HEK293 (cell line): Measurements from ENCODE around the gene HYAL3.

Source experiments
- CTCF ChIA-PET: fragments of 350-600 bp; formaldehyde crosslinking; extraction: SDS; loops from one replicate; lab custom pipeline; 2021; ENCODE audit warnings: antibody characterized with exemption; lab: Yijun Ruan, JAX
- POLR2A ChIA-PET: fragments of 300-600 bp; formaldehyde crosslinking; extraction: SDS; loops from one replicate; lab custom pipeline; 2020; ENCODE audit warnings: antibody characterized with exemption, inconsistent platforms; lab: Yijun Ruan, JAX
- H3K27ac ChIP-seq: fragments of 200-500 bp; sonication (Bioruptor generic); 2 replicates; pipeline ENCODE4 v1.5.1; 2014; ENCODE audit warnings: low read depth, low read length, control low read depth, inconsistent platforms; ENCODE audit errors: extremely low read depth
- H3K36me3 ChIP-seq, 2 experiments: fragments of 200-500 bp in 1 of 2; sonication (Bioruptor generic) in 1 of 2; 1 replicate in 1 of 2; 2 replicates in 1 of 2; pipeline ENCODE4 v1.5.1; 2014 to 2017; ENCODE audit warnings: inconsistent platforms in 2 of 2, low read length in 2 of 2; ENCODE audit not compliant: control insufficient read depth in 2 of 2, insufficient read depth in 1 of 2
- H3K4me1 ChIP-seq: fragments of 200-500 bp; sonication (Bioruptor generic); 2 replicates; pipeline ENCODE4 v1.5.1; 2014; ENCODE audit warnings: mild to moderate bottlenecking, low read length, inconsistent platforms; ENCODE audit not compliant: control insufficient read depth, insufficient read depth
- H3K4me3 ChIP-seq: 2 replicates; pipeline ENCODE4 v1.5.1; 2011; ENCODE audit warnings: low read depth, mild to moderate bottlenecking, control low read depth, low read length, moderate library complexity
- H3K9me3 ChIP-seq: fragments of 200-500 bp; sonication (Bioruptor generic); 2 replicates; pipeline ENCODE4 v1.5.1; 2014; ENCODE audit warnings: low read depth, low read length, inconsistent platforms; ENCODE audit not compliant: control insufficient read depth, insufficient read depth
- BCL11B ChIP-seq: fragments of 450-650 bp; formaldehyde crosslinking; IDR thresholded peaks from 2 replicates; pipeline ENCODE4 v1.5.1; 2016; ENCODE audit warnings: low read depth, missing biosample characterization, missing genetic modification characterization
- FEZF1 ChIP-seq: fragments of 450-650 bp; formaldehyde crosslinking; IDR thresholded peaks from 2 replicates; pipeline ENCODE4 v1.5.1; 2016; ENCODE audit warnings: missing biosample characterization, missing genetic modification characterization
- HOXA7 ChIP-seq: sonication (generic); formaldehyde crosslinking; IDR thresholded peaks from 2 replicates; pipeline ENCODE4 v1.8.1; 2022; ENCODE audit warnings: missing genetic modification reagents, borderline replicate concordance
- KLF9 ChIP-seq: fragments of 450-650 bp; formaldehyde crosslinking; IDR thresholded peaks from 2 replicates; pipeline ENCODE4 v1.5.1; 2016; ENCODE audit warnings: missing biosample characterization, missing genetic modification characterization, low read depth
- MZF1 ChIP-seq: fragments of 450-650 bp; formaldehyde crosslinking; IDR thresholded peaks from 2 replicates; pipeline ENCODE4 v1.5.1; 2017; ENCODE audit warnings: missing biosample characterization, missing genetic modification characterization, borderline replicate concordance
- WT1 ChIP-seq: fragments of 450-650 bp; formaldehyde crosslinking; IDR thresholded peaks from 2 replicates; pipeline ENCODE4 v1.5.1; 2016; ENCODE audit warnings: missing biosample characterization, missing genetic modification characterization
- ZBTB17 ChIP-seq: fragments of 450-650 bp; formaldehyde crosslinking; IDR thresholded peaks from 2 replicates; pipeline ENCODE4 v1.5.1; 2016; ENCODE audit warnings: missing biosample characterization, missing genetic modification characterization
- ZBTB8A ChIP-seq: fragments of 450-650 bp; formaldehyde crosslinking; IDR thresholded peaks from 2 replicates; pipeline ENCODE4 v1.5.1; 2016; ENCODE audit warnings: missing biosample characterization, missing genetic modification characterization
- ZFHX2 ChIP-seq: fragments of 450-650 bp; formaldehyde crosslinking; conservative IDR thresholded peaks from 2 replicates; pipeline ENCODE4 v1.5.1; 2016; ENCODE audit warnings: missing biosample characterization, missing genetic modification characterization
- ZFP41 ChIP-seq: fragments of 450-650 bp; formaldehyde crosslinking; IDR thresholded peaks from 2 replicates; pipeline ENCODE4 v1.5.1; 2016; ENCODE audit warnings: missing biosample characterization, missing genetic modification characterization, borderline replicate concordance
- ZNF155 ChIP-seq: fragments of 450-650 bp; formaldehyde crosslinking; IDR thresholded peaks from 2 replicates; pipeline ENCODE4 v1.5.1; 2016; ENCODE audit warnings: missing biosample characterization, missing genetic modification characterization
- ZNF184 ChIP-seq: fragments of 450-650 bp; IDR thresholded peaks from 2 replicates; pipeline ENCODE4 v1.5.1; 2018; ENCODE audit warnings: missing biosample characterization, mild to moderate bottlenecking, missing genetic modification characterization
- ZNF2 ChIP-seq: fragments of 450-650 bp; formaldehyde crosslinking; IDR thresholded peaks from 2 replicates; pipeline ENCODE4 v1.5.1; 2016; ENCODE audit warnings: missing biosample characterization, missing genetic modification characterization
- ZNF202 ChIP-seq: fragments of 450-650 bp; formaldehyde crosslinking; IDR thresholded peaks from 2 replicates; pipeline ENCODE4 v1.5.1; 2016; ENCODE audit warnings: missing biosample characterization, missing genetic modification characterization, borderline replicate concordance
- ZNF362 ChIP-seq: fragments of 450-650 bp; formaldehyde crosslinking; IDR thresholded peaks from 2 replicates; pipeline ENCODE4 v1.5.1; 2016; ENCODE audit warnings: missing biosample characterization, missing genetic modification characterization
- ZNF433 ChIP-seq: fragments of 450-650 bp; formaldehyde crosslinking; IDR thresholded peaks from 2 replicates; pipeline ENCODE4 v1.5.1; 2016; ENCODE audit warnings: missing biosample characterization, missing genetic modification characterization, low read depth
- ZNF473 ChIP-seq: fragments of 450-650 bp; formaldehyde crosslinking; IDR thresholded peaks from 2 replicates; pipeline ENCODE4 v1.5.1; 2017; ENCODE audit warnings: missing biosample characterization, missing genetic modification characterization
- ZNF48 ChIP-seq: fragments of 450-650 bp; formaldehyde crosslinking; IDR thresholded peaks from 2 replicates; pipeline ENCODE4 v1.5.1; 2016; ENCODE audit warnings: missing biosample characterization, missing genetic modification characterization
- ZNF488 ChIP-seq: fragments of 450-650 bp; formaldehyde crosslinking; IDR thresholded peaks from 2 replicates; pipeline ENCODE4 v1.5.1; 2016; ENCODE audit warnings: missing biosample characterization, missing genetic modification characterization
- ZNF580 ChIP-seq: fragments of 450-650 bp; formaldehyde crosslinking; IDR thresholded peaks from 2 replicates; pipeline ENCODE4 v1.5.1; 2016; ENCODE audit warnings: missing biosample characterization, missing genetic modification characterization
- ZNF624 ChIP-seq: fragments of 450-650 bp; formaldehyde crosslinking; IDR thresholded peaks from 2 replicates; pipeline ENCODE4 v1.5.1; 2017; ENCODE audit warnings: missing biosample characterization, missing genetic modification characterization
- ZNF639 ChIP-seq: fragments of 450-650 bp; formaldehyde crosslinking; IDR thresholded peaks from 2 replicates; pipeline ENCODE4 v1.5.1; 2016; ENCODE audit warnings: missing biosample characterization, missing genetic modification characterization
- ZNF677 ChIP-seq: fragments of 450-650 bp; IDR thresholded peaks from 2 replicates; pipeline ENCODE4 v1.5.0; 2018; ENCODE audit warnings: missing biosample characterization, mild to moderate bottlenecking, missing genetic modification characterization, moderate library complexity
- ZNF76 ChIP-seq: fragments of 450-650 bp; formaldehyde crosslinking; IDR thresholded peaks from 2 replicates; pipeline ENCODE4; 2016; ENCODE audit warnings: low read depth, missing biosample characterization, missing genetic modification characterization, borderline replicate concordance
- ZSCAN4 ChIP-seq: fragments of 450-650 bp; formaldehyde crosslinking; IDR thresholded peaks from 2 replicates; pipeline ENCODE4 v1.5.1; 2017; ENCODE audit warnings: missing biosample characterization, missing genetic modification characterization
- TF ChIP-seq, protein P1 (sequence below): fragments of 450-650 bp; IDR thresholded peaks from 2 replicates; pipeline ENCODE4 v1.5.1; 2018; ENCODE audit warnings: missing biosample characterization, missing genetic modification characterization
- TF ChIP-seq, protein P2 (sequence below): fragments of 450-650 bp; formaldehyde crosslinking; IDR thresholded peaks from 2 replicates; pipeline ENCODE4 v1.5.1; 2017; ENCODE audit warnings: missing biosample characterization, missing genetic modification characterization

HYAL3 gene

DNA sequence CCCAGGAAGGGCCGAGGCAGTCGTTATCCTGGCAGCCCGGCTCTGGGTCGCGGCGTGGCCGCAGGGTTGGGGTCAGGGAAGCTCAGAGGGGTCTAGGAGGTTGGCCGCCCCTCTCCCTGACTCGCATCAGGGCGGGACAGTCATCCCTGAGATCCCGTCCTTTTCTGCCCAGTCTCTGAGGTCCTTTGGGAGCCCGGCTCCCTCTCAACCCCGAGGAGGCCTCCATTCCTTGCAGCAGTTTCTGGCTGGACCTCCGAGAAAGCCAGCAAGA is 22.8 kb upstream of the HYAL3 start:
- CTCF ChIA-PET = interaction anchor here (0.5 to 1.7 kb wide), 5 partner anchors 11 to 1200 kb away, joined by 3 to 7 read pairs (median 4); partner anchors contain the start of genes HYAL3 and NAA80
- H3K9me3 ChIP-seq = no peaks in the 10 kb centered on the region
- peaks cover 3 to 63% of the 10 kb centered on the region in 2 experiments; a peak in 2 of 3 replicates for H3K36me3 ChIP-seq
- peaks cover 2% of the 10 kb centered on the region; the same call in 1 of the 2 replicates for H3K4me1 ChIP-seq
- no peak overlapping the region for H3K4me3 ChIP-seq
- H3K27ac ChIP-seq = no peak overlapping the region; the same call in 1 of the 2 replicates
- POLR2A ChIA-PET = interaction anchor here (0.7 to 3.2 kb wide), 3 partner anchors 15 to 30 kb away, joined by 3 to 17 read pairs (median 7); partner anchors contain the start of gene IFRD2
- TF ChIP-seq ZNF2 (tag by site-specific recombination) (no peak), MZF1 (tag by site-specific recombination) (no peak), ZSCAN4 (tag by site-specific recombination) (no peak), ZNF76 (no peak), ZNF48 (tag by site-specific recombination) (no peak), WT1 (tag by site-specific recombination) (no peak), ZFP41 (no peak), ZBTB8A (tag by site-specific recombination) (no peak)
- TF ChIP-seq, protein P1, sequence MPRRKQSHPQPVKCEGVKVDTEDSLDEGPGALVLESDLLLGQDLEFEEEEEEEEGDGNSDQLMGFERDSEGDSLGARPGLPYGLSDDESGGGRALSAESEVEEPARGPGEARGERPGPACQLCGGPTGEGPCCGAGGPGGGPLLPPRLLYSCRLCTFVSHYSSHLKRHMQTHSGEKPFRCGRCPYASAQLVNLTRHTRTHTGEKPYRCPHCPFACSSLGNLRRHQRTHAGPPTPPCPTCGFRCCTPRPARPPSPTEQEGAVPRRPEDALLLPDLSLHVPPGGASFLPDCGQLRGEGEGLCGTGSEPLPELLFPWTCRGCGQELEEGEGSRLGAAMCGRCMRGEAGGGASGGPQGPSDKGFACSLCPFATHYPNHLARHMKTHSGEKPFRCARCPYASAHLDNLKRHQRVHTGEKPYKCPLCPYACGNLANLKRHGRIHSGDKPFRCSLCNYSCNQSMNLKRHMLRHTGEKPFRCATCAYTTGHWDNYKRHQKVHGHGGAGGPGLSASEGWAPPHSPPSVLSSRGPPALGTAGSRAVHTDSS (tag by site-specific recombination) = no peak

DNA sequence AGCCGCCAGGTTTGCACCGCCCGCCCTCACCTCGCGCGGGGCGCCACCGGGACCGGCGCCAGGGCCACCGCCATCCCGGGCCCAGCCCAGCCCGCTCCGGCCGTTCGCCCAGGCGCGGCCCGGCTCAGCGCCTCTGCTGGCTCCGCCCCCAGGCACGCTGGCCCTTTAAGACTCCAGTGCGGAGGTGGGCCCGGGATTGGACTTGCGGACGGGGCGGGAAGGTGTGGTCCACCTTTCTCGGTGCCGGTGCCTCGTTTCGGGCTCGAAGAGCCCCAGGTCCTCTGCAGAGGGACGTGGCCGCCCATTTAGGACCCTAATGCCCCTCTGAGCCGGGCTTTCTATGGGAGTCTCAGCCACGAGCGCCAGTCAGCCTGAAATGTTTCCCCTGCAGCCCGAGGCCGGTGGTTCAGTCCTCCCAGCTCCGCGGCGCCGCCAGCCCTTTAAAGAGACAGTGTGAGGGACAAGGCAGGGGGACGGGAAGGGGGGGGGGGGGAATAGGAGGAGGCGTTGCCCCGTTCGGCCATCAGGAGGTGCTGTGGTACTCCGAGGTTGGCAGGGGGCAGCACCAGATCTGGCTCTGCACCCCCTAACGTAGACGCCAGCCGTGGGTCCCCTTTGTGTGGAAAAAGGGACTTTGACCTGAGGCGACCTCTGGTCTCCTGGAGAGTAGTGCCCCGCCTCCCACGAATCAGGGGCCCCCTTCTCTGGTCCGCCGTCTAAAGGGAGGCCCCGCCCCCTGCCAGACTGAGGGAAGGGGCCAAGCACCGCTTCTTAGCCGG is 22.3 kb upstream of the HYAL3 start:
- ChIA-PET CTCF (interaction anchor here (0.5 to 1.7 kb wide), 9 partner anchors 12 to 1494 kb away, joined by 3 to 7 read pairs (median 3); partner anchors contain the start of genes HYAL3 and NAA80), POLR2A (interaction anchor here (0.6 to 3.2 kb wide), 10 partner anchors 10 to 371 kb away, joined by 3 to 17 read pairs (median 4); partner anchors contain the start of genes CYB561D2, HYAL3, IFRD2 and NAA80)
- H3K27ac ChIP-seq = peak overlapping the region; percentile 95
- peaks cover 7% of the 10 kb centered on the region; the same call in 1 of the 2 replicates for H3K4me1 ChIP-seq
- H3K36me3 ChIP-seq = peaks cover under 1 to 63% of the 10 kb centered on the region in 2 experiments; a peak in 2 of 3 replicates
- H3K4me3 ChIP-seq = peak overlapping the region; percentile 62
- no peaks in the 10 kb centered on the region for H3K9me3 ChIP-seq
- TF ChIP-seq HOXA7 = no peak
- no peak for TF ChIP-seq ZNF473
- TF ChIP-seq ZNF677 (tag by site-specific recombination) = no peak
- TF ChIP-seq BCL11B (tag by site-specific recombination) = no peak
- no peak for TF ChIP-seq ZNF155 (tag by site-specific recombination)
- TF ChIP-seq FEZF1 = peak; percentile 81
- TF ChIP-seq ZNF639 (tag by site-specific recombination) = peak; percentile 68; the same call in 1 of the 2 replicates
- no peak for TF ChIP-seq ZNF362 (tag by site-specific recombination)
- TF ChIP-seq ZNF624 (tag by site-specific recombination) = no peak
- TF ChIP-seq ZNF488 = no peak
- TF ChIP-seq ZNF433 = no peak
- no peak for TF ChIP-seq ZNF202 (tag by site-specific recombination)
- peak; percentile 60 for TF ChIP-seq ZBTB17 (tag by site-specific recombination)
- TF ChIP-seq ZNF184 (tag by site-specific recombination) = 0 out of 2 replicates have a peak, but pooled peaks have one; percentile 12
- no peak for TF ChIP-seq ZNF580 (tag by site-specific recombination)
- peak; percentile 67 for TF ChIP-seq KLF9 (tag by site-specific recombination)
- TF ChIP-seq, protein P2, sequence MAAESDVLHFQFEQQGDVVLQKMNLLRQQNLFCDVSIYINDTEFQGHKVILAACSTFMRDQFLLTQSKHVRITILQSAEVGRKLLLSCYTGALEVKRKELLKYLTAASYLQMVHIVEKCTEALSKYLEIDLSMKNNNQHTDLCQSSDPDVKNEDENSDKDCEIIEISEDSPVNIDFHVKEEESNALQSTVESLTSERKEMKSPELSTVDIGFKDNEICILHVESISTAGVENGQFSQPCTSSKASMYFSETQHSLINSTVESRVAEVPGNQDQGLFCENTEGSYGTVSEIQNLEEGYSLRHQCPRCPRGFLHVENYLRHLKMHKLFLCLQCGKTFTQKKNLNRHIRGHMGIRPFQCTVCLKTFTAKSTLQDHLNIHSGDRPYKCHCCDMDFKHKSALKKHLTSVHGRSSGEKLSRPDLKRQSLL (tag by site-specific recombination) = no peak
- TF ChIP-seq ZFHX2 (tag by site-specific recombination) = peak; percentile 87
